HEK293T (cell line): ENCODE results near the gene CDRT15L2.
"Not testable (repeated sequence)": the region's sequence is repeated elsewhere in the genome, so short reads cannot be mapped to it uniquely, and the experiment has no call there.

Source experiments
- BHLHE40 ChIP-seq: fragments of 450-650 bp; IDR thresholded peaks from 2 replicates; pipeline ENCODE4 v1.6.1; 2016; ENCODE audit warnings: mild to moderate bottlenecking, moderate library complexity, borderline replicate concordance
- ELF4 ChIP-seq: fragments of 450-650 bp; IDR thresholded peaks from 2 replicates; pipeline ENCODE4 v1.6.1; 2017; ENCODE audit warnings: antibody characterized with exemption
- FOXA1 ChIP-seq: fragments of 450-650 bp; IDR thresholded peaks from 2 replicates; pipeline ENCODE4 v1.6.1; 2016; ENCODE audit warnings: mild to moderate bottlenecking
- FOXK2 ChIP-seq: fragments of 450-650 bp; IDR thresholded peaks from 2 replicates; pipeline ENCODE4 v1.6.1; 2016; ENCODE audit warnings: mild to moderate bottlenecking
- FOXM1 ChIP-seq: fragments of 450-650 bp; IDR thresholded peaks from 2 replicates; pipeline ENCODE4 v1.6.1; 2017; ENCODE audit warnings: mild to moderate bottlenecking, borderline replicate concordance
- SP1 ChIP-seq: fragments of 450-650 bp; IDR thresholded peaks from 2 replicates; pipeline ENCODE4 v1.6.1; 2017

GRCh38 chr17:20559018-20559417 is 20.5 kb upstream of the CDRT15L2 start:
- not testable (repeated sequence) for TF ChIP-seq FOXK2, BHLHE40, FOXA1, SP1, ELF4, FOXM1
